ENCODE measurements around the gene OTUB2. TPM values are rescaled to one million over a fixed set of nuclear protein-coding genes. Genes with fewer than 3 reads are reported as not detected.

OTUB2 gene
- total RNA-seq, 2 experiments from 2014 or later: 2.0 to 2.9 TPM

DNA sequence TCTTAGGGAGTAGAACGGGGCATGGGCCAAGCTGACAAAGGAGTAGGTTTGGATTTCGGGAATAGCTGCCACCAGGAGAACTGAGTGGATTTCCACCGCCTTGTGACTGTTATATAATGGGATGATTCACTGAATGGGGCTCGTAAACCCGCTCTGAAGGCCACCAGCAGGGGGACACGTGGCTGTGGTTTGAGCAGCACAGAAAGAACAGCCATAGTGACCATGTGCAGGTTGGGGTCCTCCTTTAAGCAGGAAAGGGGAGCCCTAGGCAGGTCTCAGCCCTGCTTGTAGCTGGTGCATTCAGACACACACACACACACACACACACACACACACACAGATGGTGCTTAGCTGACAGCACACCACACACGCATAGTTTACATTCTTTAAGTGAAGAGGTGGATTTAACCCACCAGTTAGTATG is 41.1 kb upstream of the OTUB2 start:
- intact Hi-C loops (cut with micrococcal nuclease): no loop called here
- Mint-ChIP-seq H3K4me3 (no peak overlapping the region), H3K27ac (no peak overlapping the region), H3K36me3 (peaks cover 6% of the 10 kb centered on the region), H3K4me1 (ENCODE audit: low read depth) (peaks cover 20% of the 10 kb centered on the region), H3K9me3 (no peaks in the 10 kb centered on the region), H3K27me3 (no peaks in the 10 kb centered on the region)
- ChIA-PET POLR2A (interaction anchor here (0.6 to 1.6 kb wide), 3 partner anchors 24 to 68 kb away, joined by 3 to 4 read pairs (median 3); no protein-coding TSS in a partner anchor), CTCF (interaction anchor here (1.2 to 19.1 kb wide), 5 partner anchors 12 to 45 kb away, joined by 3 to 425 read pairs (median 5); partner anchors contain the start of gene CCDC197)
- no peak for DNase-seq

DNA sequence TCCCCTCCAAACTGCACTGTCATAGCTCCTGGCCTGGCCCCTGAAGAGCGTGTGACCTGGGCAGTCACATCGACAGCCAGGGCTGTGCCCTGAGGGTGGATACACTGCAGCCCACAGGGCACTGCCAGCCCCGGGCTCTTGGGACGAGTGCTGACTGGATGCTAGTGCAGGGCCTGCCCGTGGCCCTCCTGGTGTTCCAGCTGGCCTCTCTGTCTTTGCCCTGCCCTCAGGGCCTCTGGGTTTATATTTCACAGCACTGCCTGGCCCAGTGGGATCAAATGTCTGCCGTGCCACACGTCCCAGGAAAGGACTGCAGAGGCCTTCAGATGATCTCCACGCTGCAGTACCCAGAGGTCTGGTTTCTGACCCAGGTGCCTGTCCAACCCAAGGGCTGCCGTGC is 39.2 kb upstream of the OTUB2 start:
- intact Hi-C loops (cut with micrococcal nuclease): no loop called here
- ChIA-PET CTCF (interaction anchor here (1.4 to 1.8 kb wide), 2 partner anchors 16 to 47 kb away, joined by 3 to 6 read pairs; no protein-coding TSS in a partner anchor), POLR2A (no interaction called here)
- Mint-ChIP-seq H3K4me3 (no peak overlapping the region), H3K27ac (no peak overlapping the region), H3K4me1 (ENCODE audit: low read depth) (peaks cover 11% of the 10 kb centered on the region), H3K9me3 (no peaks in the 10 kb centered on the region), H3K36me3 (no peaks in the 10 kb centered on the region), H3K27me3 (no peaks in the 10 kb centered on the region)
- DNase-seq: no peak

- peaks cover 8% of the 10 kb centered on the region for H3K4me1 Mint-ChIP-seq (ENCODE audit: low read depth)
- ChIA-PET CTCF (interaction anchor here (1.4 to 1.8 kb wide), 2 partner anchors 16 to 47 kb away, joined by 3 to 6 read pairs; no protein-coding TSS in a partner anchor), POLR2A (no interaction called here)
- no peak overlapping the region for H3K27ac Mint-ChIP-seq
- no peak overlapping the region for H3K4me3 Mint-ChIP-seq
- intact Hi-C loops (cut with micrococcal nuclease): no loop called here
- DNase-seq: no peak
- no peaks in the 10 kb centered on the region for H3K9me3 Mint-ChIP-seq
- no peaks in the 10 kb centered on the region for H3K36me3 Mint-ChIP-seq
- no peaks in the 10 kb centered on the region for H3K27me3 Mint-ChIP-seq
Measured at GRCh38 chr14:93987376-93987775, 38.8 kb upstream of the OTUB2 start.

DNA sequence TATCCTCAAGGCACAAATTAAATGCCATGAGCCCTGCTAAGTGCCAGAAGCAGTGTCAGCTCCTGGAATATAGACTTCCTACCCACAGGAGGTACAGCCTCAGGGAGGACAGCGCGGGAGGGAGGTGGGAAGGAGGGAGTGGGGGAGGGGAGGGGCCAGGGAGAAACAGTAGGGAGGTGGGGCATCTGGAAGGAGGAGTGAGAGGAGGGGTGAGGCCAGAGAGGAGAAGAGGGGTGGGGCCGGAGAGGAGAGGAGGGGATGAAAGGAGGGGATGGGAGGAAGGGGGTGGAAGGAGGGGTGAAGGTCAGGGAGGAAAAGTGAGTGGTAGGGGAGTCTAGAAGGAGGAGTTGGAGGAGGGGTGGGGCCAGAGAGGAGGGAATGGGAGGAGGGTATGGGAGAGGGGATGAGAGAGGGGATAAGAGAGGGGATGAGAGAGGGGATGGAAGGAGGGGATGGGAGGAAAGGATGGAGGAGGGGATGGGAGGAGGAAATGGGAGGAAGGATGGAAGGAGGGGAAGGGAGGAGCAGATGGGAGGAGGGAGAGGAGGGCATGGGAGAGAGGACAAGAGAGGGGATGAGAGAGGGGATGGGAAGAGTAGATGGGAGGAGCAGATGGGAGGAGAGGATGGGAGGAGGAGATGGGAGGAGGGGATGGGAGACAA is 38.2 kb upstream of the OTUB2 start:
- Mint-ChIP-seq H3K36me3 (no peaks in the 10 kb centered on the region), H3K4me3 (no peak overlapping the region), H3K4me1 (ENCODE audit: low read depth) (peaks cover 8% of the 10 kb centered on the region), H3K27ac (no peak overlapping the region), H3K27me3 (no peaks in the 10 kb centered on the region), H3K9me3 (no peaks in the 10 kb centered on the region)
- POLR2A ChIA-PET: no interaction called here
- CTCF ChIA-PET: no interaction called here
- DNase-seq: no peak
- intact Hi-C loops (cut with micrococcal nuclease): no loop called here

- Mint-ChIP-seq H3K9me3 (no peaks in the 10 kb centered on the region), H3K27ac (no peak overlapping the region), H3K4me1 (ENCODE audit: low read depth) (peaks cover 14% of the 10 kb centered on the region), H3K27me3 (no peaks in the 10 kb centered on the region), H3K36me3 (no peaks in the 10 kb centered on the region), H3K4me3 (no peak overlapping the region)
- no peak for DNase-seq
- ChIA-PET POLR2A (no interaction called here), CTCF (interaction anchor here (1.0 to 4.2 kb wide), 3 partner anchors 19 to 51 kb away, joined by 3 to 35 read pairs (median 11); no protein-coding TSS in a partner anchor)
- intact Hi-C loops (cut with micrococcal nuclease): no loop called here
Measured at GRCh38 chr14:93989939-93990338, 36.2 kb upstream of the OTUB2 start.

DNA sequence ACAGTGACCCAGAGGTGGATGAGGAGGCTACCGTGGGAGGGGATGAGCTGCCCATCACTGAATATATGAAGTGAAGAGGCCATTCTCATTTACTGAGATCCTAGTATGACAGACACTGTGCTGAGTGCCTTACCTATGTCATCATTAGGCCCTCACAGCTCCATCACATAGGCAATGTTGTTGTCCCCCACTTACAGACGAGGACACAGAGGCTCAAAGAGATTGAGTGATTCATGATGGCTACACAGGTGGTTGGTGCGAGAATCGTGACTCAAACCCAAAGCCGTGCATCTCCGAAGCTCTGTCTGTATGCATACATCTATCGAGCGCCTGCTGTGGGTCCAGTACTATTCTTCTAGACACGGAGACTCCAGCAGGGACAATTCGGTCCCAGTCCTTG is 34.9 kb upstream of the OTUB2 start:
- H3K27ac Mint-ChIP-seq: no peak overlapping the region
- POLR2A ChIA-PET: interaction anchor here (1.2 to 1.8 kb wide), 3 partner anchors 9 to 28 kb away, joined by 4 to 6 read pairs (median 5); no protein-coding TSS in a partner anchor
- no peaks in the 10 kb centered on the region for H3K9me3 Mint-ChIP-seq
- H3K4me1 Mint-ChIP-seq (ENCODE audit: low read depth): peaks cover 24% of the 10 kb centered on the region
- DNase-seq: peak; percentile 38
- intact Hi-C loops (cut with micrococcal nuclease): no loop called here
- no peak overlapping the region for H3K4me3 Mint-ChIP-seq
- CTCF ChIA-PET: interaction anchor here (0.9 to 4.2 kb wide), 8 partner anchors 9 to 54 kb away, joined by 3 to 35 read pairs (median 5); partner anchors contain the start of gene ASB2
- no peaks in the 10 kb centered on the region for H3K36me3 Mint-ChIP-seq
- no peaks in the 10 kb centered on the region for H3K27me3 Mint-ChIP-seq

DNA sequence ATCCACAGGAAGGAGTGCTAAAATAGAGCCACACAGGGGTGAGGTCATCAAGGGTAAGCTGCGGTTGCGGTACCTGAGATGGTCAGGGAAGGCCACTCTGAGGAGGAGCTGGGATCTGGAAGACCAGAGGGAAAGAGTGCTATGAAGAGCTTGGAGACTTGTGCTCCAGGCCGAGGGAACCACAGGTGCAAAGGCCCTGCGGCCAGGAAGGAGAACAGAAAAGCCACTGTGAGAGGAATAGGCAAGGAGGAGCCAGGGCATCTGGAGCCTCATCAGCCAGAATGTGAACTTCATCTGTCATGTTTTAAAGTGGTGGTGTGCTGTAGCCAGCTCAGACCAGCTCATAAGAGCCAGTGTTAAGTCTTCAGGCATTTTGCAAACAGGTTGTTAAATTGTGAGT is 34.5 kb upstream of the OTUB2 start:
- Mint-ChIP-seq H3K27ac (no peak overlapping the region), H3K9me3 (no peaks in the 10 kb centered on the region), H3K4me3 (no peak overlapping the region), H3K4me1 (ENCODE audit: low read depth) (peaks cover 24% of the 10 kb centered on the region), H3K27me3 (no peaks in the 10 kb centered on the region), H3K36me3 (no peaks in the 10 kb centered on the region)
- intact Hi-C loops (cut with micrococcal nuclease): no loop called here
- DNase-seq: no peak
- ChIA-PET POLR2A (interaction anchor here (1.2 to 1.8 kb wide), 3 partner anchors 9 to 28 kb away, joined by 4 to 6 read pairs (median 5); no protein-coding TSS in a partner anchor), CTCF (interaction anchor here (0.9 to 4.2 kb wide), 8 partner anchors 10 to 55 kb away, joined by 3 to 35 read pairs (median 5); partner anchors contain the start of gene ASB2)

DNA sequence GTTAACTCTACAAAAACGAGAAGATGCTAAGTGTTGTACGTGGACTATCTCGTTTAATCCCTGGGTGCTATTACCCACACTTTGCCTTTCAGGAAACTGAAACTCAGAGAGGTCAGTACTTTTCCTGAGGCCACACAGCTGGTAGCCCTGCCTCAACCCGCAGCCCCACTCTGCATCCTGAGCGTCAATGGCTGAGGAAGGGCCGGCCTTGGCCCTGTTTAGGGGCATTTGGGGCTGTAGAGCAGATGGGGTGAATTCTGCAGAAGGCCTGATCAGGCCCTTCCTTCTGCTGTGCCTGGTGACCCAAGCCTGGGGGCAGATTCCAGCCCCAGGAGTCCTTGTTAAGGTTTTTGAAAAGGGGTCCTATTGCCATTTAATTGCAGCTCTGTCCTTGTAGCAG is 32.8 kb upstream of the OTUB2 start:
- no peak for DNase-seq
- H3K9me3 Mint-ChIP-seq: no peaks in the 10 kb centered on the region
- no peak overlapping the region for H3K27ac Mint-ChIP-seq
- ChIA-PET POLR2A (interaction anchor here (1.2 to 1.6 kb wide), 2 partner anchors 15 to 34 kb away, joined by 3 to 5 read pairs; no protein-coding TSS in a partner anchor), CTCF (interaction anchor here (1.0 to 4.2 kb wide), 4 partner anchors 10 to 143 kb away, joined by 3 to 35 read pairs (median 6); no protein-coding TSS in a partner anchor)
- intact Hi-C loops (cut with micrococcal nuclease): no loop called here
- H3K27me3 Mint-ChIP-seq: no peaks in the 10 kb centered on the region
- no peak overlapping the region for H3K4me3 Mint-ChIP-seq
- peaks cover 35% of the 10 kb centered on the region for H3K4me1 Mint-ChIP-seq (ENCODE audit: low read depth)
- H3K36me3 Mint-ChIP-seq: no peaks in the 10 kb centered on the region

GRCh38 chr14:93994919-93995682 is 31.0 kb upstream of the OTUB2 start:
- no peak overlapping the region for H3K4me3 Mint-ChIP-seq

DNA sequence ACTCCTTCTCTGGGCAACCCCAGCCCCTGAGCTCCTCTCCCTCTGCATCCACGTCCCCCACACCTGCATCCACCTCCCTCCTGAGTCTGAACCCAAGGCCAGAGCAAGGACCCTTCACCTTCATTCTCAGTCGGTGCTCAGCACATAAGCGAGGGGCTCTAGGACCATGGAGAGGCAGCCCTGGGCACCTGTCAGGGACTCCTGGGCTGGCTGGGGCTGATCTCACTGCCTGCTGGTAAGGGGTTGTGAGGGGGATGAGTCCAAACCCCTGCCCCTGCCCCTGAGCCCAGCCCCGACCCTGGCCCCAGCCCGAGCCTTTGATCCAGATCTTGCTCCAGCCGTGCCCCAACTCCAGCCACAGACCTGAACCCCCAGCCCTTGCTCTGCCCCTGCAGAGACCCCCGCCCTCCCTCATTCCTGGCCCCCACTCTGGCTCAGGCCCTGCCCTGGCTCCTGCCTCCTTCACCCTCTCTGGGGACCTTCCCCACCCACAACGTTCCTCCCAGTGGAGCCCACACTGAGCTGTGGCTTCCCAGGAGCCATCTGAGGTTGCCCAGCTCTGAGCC is 29.9 kb upstream of the OTUB2 start:
- peaks cover 38% of the 10 kb centered on the region for H3K4me1 Mint-ChIP-seq (ENCODE audit: low read depth)
- POLR2A ChIA-PET: interaction anchor here (1.2 to 3.5 kb wide), 3 partner anchors 18 to 41 kb away, joined by 3 to 12 read pairs (median 5); partner anchors contain the start of gene ASB2
- H3K27me3 Mint-ChIP-seq: no peaks in the 10 kb centered on the region
- no peaks in the 10 kb centered on the region for H3K9me3 Mint-ChIP-seq
- H3K36me3 Mint-ChIP-seq: no peaks in the 10 kb centered on the region
- DNase-seq: no peak
- intact Hi-C loops (cut with micrococcal nuclease): no loop called here
- H3K27ac Mint-ChIP-seq: peak overlapping the region; percentile 47
- CTCF ChIA-PET: interaction anchor here (0.9 to 7.7 kb wide), 5 partner anchors 11 to 134 kb away, joined by 3 to 309 read pairs (median 3); no protein-coding TSS in a partner anchor
- no peak overlapping the region for H3K4me3 Mint-ChIP-seq

More at GRCh38 chr14:93994919-93995682, 31.0 kb upstream of the OTUB2 start:
- DNase-seq: peak; percentile 86
- intact Hi-C loops (cut with micrococcal nuclease): loop anchor here (1.0 kb wide), 2 partner anchors 19 to 35 kb away; partner anchors contain the start of gene ASB2
- Mint-ChIP-seq H3K36me3 (no peaks in the 10 kb centered on the region), H3K9me3 (no peaks in the 10 kb centered on the region), H3K27me3 (no peaks in the 10 kb centered on the region), H3K27ac (peak overlapping the region; percentile 54), H3K4me1 (ENCODE audit: low read depth) (peaks cover 35% of the 10 kb centered on the region)
- ChIA-PET CTCF (interaction anchor here (1.0 to 7.7 kb wide), 6 partner anchors 17 to 135 kb away, joined by 3 to 309 read pairs (median 3); no protein-coding TSS in a partner anchor), POLR2A (interaction anchor here (0.6 to 2.2 kb wide), 8 partner anchors 15 to 185 kb away, joined by 3 to 16 read pairs (median 3); no protein-coding TSS in a partner anchor)

- Mint-ChIP-seq H3K27me3 (no peaks in the 10 kb centered on the region), H3K4me1 (ENCODE audit: low read depth) (peaks cover 43% of the 10 kb centered on the region), H3K4me3 (no peak within 1 kb of the TSS), H3K27ac (peak within 1 kb of the TSS; percentile 33), H3K36me3 (no peaks in the 10 kb centered on the region), H3K9me3 (no peaks in the 10 kb centered on the region)
- intact Hi-C loops (cut with micrococcal nuclease): no loop called here
- DNase-seq: peak; percentile 62
- CTCF ChIA-PET: interaction anchor here (1.1 to 7.7 kb wide), 8 partner anchors 12 to 184 kb away, joined by 3 to 309 read pairs (median 4); no protein-coding TSS in a partner anchor
- POLR2A ChIA-PET: interaction anchor here (1.2 to 3.5 kb wide), 5 partner anchors 19 to 58 kb away, joined by 3 to 12 read pairs (median 5); partner anchors contain the start of gene ASB2
Measured at GRCh38 chr14:93997082-93997481, 29.1 kb upstream of the OTUB2 start, which contains the start of gene CCDC197. TSS of gene CCDC197 (plus strand) at chr14:93997301. CDS start at chr14:93998132, 831 bp downstream.
